ENCODE measurements around the gene TPPP.
"Not testable (repeated sequence)": the region's sequence is repeated elsewhere in the genome, so short reads cannot be mapped to it uniquely, and the experiment has no call there.

Gene TPPP

GRCh38 chr5:719379-719778 lies 26.2 kb upstream of the TPPP start:
- H3K9me3 ChIP-seq (ENCODE audit: control insufficient read depth, insufficient read depth, low read length) = not testable (repeated sequence)
- H3K27me3 ChIP-seq (ENCODE audit: control insufficient read depth, low read length) = peaks cover 13% of the 10 kb centered on the region

GRCh38 chr5:717143-717542 lies 24.0 kb upstream of the TPPP start:
- TF ChIP-seq, protein P1, sequence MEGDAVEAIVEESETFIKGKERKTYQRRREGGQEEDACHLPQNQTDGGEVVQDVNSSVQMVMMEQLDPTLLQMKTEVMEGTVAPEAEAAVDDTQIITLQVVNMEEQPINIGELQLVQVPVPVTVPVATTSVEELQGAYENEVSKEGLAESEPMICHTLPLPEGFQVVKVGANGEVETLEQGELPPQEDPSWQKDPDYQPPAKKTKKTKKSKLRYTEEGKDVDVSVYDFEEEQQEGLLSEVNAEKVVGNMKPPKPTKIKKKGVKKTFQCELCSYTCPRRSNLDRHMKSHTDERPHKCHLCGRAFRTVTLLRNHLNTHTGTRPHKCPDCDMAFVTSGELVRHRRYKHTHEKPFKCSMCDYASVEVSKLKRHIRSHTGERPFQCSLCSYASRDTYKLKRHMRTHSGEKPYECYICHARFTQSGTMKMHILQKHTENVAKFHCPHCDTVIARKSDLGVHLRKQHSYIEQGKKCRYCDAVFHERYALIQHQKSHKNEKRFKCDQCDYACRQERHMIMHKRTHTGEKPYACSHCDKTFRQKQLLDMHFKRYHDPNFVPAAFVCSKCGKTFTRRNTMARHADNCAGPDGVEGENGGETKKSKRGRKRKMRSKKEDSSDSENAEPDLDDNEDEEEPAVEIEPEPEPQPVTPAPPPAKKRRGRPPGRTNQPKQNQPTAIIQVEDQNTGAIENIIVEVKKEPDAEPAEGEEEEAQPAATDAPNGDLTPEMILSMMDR (IDR thresholded peaks at IDR 0.05; ENCODE audit: low read depth, low read length, poor library complexity, severe bottlenecking) = no peak
- TF ChIP-seq EZH2phosphoT487 (IDR thresholded peaks at IDR 0.05; ENCODE audit: borderline replicate concordance, low read length) = no peak
- Histone ChIP-seq H3K36me3 (ENCODE audit: control insufficient read depth, low read length) (no peaks in the 10 kb centered on the region), H3K27me3 (ENCODE audit: control insufficient read depth, low read length) (peaks cover 13% of the 10 kb centered on the region), H3K9me2 (replicated peaks; ENCODE audit: control insufficient read depth, low read length) (no peaks in the 10 kb centered on the region), H3K4me3 (ENCODE audit: low read length) (no peak overlapping the region), H3K79me2 (ENCODE audit: control insufficient read depth, low read length) (no peaks in the 10 kb centered on the region), H3F3A (ENCODE audit: control insufficient read depth, insufficient read depth) (no peaks in the 10 kb centered on the region), H3K27ac (ENCODE audit: low read depth, low read length) (no peak overlapping the region), H3K4me1 (ENCODE audit: control insufficient read depth, low read length) (no peaks in the 10 kb centered on the region), H4K20me1 (ENCODE audit: control insufficient read depth, insufficient read depth, low read depth, low read length) (no peaks in the 10 kb centered on the region), H3K9me3 (ENCODE audit: control insufficient read depth, insufficient read depth, low read length) (peaks cover 2% of the 10 kb centered on the region), H3K4me2 (ENCODE audit: low read length) (no peak overlapping the region)

More at GRCh38 chr5:719379-719778, 26.2 kb upstream of the TPPP start:
- H3K79me2 ChIP-seq (ENCODE audit: control insufficient read depth, low read length); H3F3A ChIP-seq (ENCODE audit: control insufficient read depth, insufficient read depth); H3K36me3 ChIP-seq (ENCODE audit: control insufficient read depth, low read length); H3K4me2 ChIP-seq (ENCODE audit: low read length); H4K20me1 ChIP-seq (ENCODE audit: control insufficient read depth, insufficient read depth, low read depth, low read length); H3K4me3 ChIP-seq (ENCODE audit: low read length); H3K4me1 ChIP-seq (ENCODE audit: control insufficient read depth, low read length); H3K9me2 ChIP-seq (replicated peaks; ENCODE audit: control insufficient read depth, low read length); H3K27ac ChIP-seq (ENCODE audit: low read depth, low read length): not testable (repeated sequence)

DNA sequence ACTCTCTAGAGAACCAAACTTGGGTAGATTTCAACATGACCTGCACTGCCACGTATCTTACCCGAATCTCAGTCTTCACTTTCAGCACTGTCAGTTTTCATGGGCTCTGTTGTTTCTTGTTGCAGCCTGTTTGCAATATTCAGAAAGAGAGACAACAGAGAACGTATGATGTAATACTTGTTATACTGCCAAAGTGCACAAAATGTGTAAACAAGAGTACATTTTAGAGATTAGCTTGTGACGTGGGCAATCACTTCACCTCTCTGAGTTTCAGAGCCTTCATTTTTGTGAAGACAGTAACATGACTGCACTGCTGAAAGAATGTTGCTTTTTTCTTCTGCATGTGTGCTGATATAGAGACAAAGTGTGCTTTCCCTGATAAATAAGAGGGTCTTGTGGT lies 23.6 kb upstream of the TPPP start:
- H3K79me2 ChIP-seq (ENCODE audit: control insufficient read depth, low read length); H3K9me3 ChIP-seq (ENCODE audit: control insufficient read depth, insufficient read depth, low read length); H3K4me3 ChIP-seq (ENCODE audit: low read length): not testable (repeated sequence)

DNA sequence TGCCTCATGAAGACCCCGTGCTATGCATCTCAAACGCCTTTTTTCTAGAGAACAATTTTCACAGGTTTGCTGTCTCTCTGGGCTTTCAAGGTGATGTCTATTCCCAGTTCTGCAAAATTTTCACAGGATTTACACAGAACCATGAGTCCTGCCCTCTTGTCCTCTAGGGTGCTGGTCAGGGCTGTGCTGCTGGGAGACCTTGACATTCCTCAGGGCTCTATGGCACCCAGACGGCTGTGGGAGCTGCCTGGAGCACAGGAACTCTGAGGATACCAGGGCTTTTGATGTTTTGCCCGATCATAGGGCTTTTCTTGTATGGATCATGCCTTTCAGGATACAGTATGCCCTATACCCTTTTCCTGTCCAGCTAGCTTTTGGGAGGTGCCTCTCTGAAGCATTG lies 22.5 kb upstream of the TPPP start:
- not testable (repeated sequence) for H3K4me2 ChIP-seq (ENCODE audit: low read length); H3K27ac ChIP-seq (ENCODE audit: low read depth, low read length); H3K9me3 ChIP-seq (ENCODE audit: control insufficient read depth, insufficient read depth, low read length)

More for the DNA sequence above, 23.6 kb upstream of the TPPP start:
- not testable (repeated sequence) for H3F3A ChIP-seq (ENCODE audit: control insufficient read depth, insufficient read depth); H3K27ac ChIP-seq (ENCODE audit: low read depth, low read length); H4K20me1 ChIP-seq (ENCODE audit: control insufficient read depth, insufficient read depth, low read depth, low read length); H3K4me2 ChIP-seq (ENCODE audit: low read length); H3K4me1 ChIP-seq (ENCODE audit: control insufficient read depth, low read length); H3K9me2 ChIP-seq (replicated peaks; ENCODE audit: control insufficient read depth, low read length); H3K36me3 ChIP-seq (ENCODE audit: control insufficient read depth, low read length)
- peaks cover 13% of the 10 kb centered on the region for H3K27me3 ChIP-seq (ENCODE audit: control insufficient read depth, low read length)

GRCh38 chr5:714215-715118 lies 21.3 kb upstream of the TPPP start:
- H4K20me1 ChIP-seq (ENCODE audit: control insufficient read depth, insufficient read depth, low read depth, low read length); H3K36me3 ChIP-seq (ENCODE audit: control insufficient read depth, low read length); H3K4me3 ChIP-seq (ENCODE audit: low read length); H3K4me1 ChIP-seq (ENCODE audit: control insufficient read depth, low read length); H3K27me3 ChIP-seq (ENCODE audit: control insufficient read depth, low read length); H3K27ac ChIP-seq (ENCODE audit: low read depth, low read length); H3K4me2 ChIP-seq (ENCODE audit: low read length); H3F3A ChIP-seq (ENCODE audit: control insufficient read depth, insufficient read depth); H3K9me3 ChIP-seq (ENCODE audit: control insufficient read depth, insufficient read depth, low read length); H3K9me2 ChIP-seq (replicated peaks; ENCODE audit: control insufficient read depth, low read length); H3K79me2 ChIP-seq (ENCODE audit: control insufficient read depth, low read length): not testable (repeated sequence)

More for the DNA sequence above, 22.5 kb upstream of the TPPP start:
- not testable (repeated sequence) for H3K79me2 ChIP-seq (ENCODE audit: control insufficient read depth, low read length); H3K36me3 ChIP-seq (ENCODE audit: control insufficient read depth, low read length); H3K4me3 ChIP-seq (ENCODE audit: low read length); H4K20me1 ChIP-seq (ENCODE audit: control insufficient read depth, insufficient read depth, low read depth, low read length); H3F3A ChIP-seq (ENCODE audit: control insufficient read depth, insufficient read depth); H3K4me1 ChIP-seq (ENCODE audit: control insufficient read depth, low read length); H3K9me2 ChIP-seq (replicated peaks; ENCODE audit: control insufficient read depth, low read length)
- H3K27me3 ChIP-seq (ENCODE audit: control insufficient read depth, low read length) = peaks cover 13% of the 10 kb centered on the region

- not testable (repeated sequence) for H3K9me3 ChIP-seq (ENCODE audit: control insufficient read depth, insufficient read depth, low read length); H4K20me1 ChIP-seq (ENCODE audit: control insufficient read depth, insufficient read depth, low read depth, low read length); H3K4me3 ChIP-seq (ENCODE audit: low read length); H3K27ac ChIP-seq (ENCODE audit: low read depth, low read length); H3K9me2 ChIP-seq (replicated peaks; ENCODE audit: control insufficient read depth, low read length); H3F3A ChIP-seq (ENCODE audit: control insufficient read depth, insufficient read depth); H3K4me1 ChIP-seq (ENCODE audit: control insufficient read depth, low read length); H3K27me3 ChIP-seq (ENCODE audit: control insufficient read depth, low read length); H3K36me3 ChIP-seq (ENCODE audit: control insufficient read depth, low read length); H3K4me2 ChIP-seq (ENCODE audit: low read length); H3K79me2 ChIP-seq (ENCODE audit: control insufficient read depth, low read length)
Measured at GRCh38 chr5:713686-714085, 20.5 kb upstream of the TPPP start.

- H4K20me1 ChIP-seq (ENCODE audit: control insufficient read depth, insufficient read depth, low read depth, low read length); H3K4me1 ChIP-seq (ENCODE audit: control insufficient read depth, low read length); H3K27me3 ChIP-seq (ENCODE audit: control insufficient read depth, low read length); H3K4me3 ChIP-seq (ENCODE audit: low read length); H3K36me3 ChIP-seq (ENCODE audit: control insufficient read depth, low read length); H3K79me2 ChIP-seq (ENCODE audit: control insufficient read depth, low read length); H3F3A ChIP-seq (ENCODE audit: control insufficient read depth, insufficient read depth); H3K9me3 ChIP-seq (ENCODE audit: control insufficient read depth, insufficient read depth, low read length); H3K9me2 ChIP-seq (replicated peaks; ENCODE audit: control insufficient read depth, low read length); H3K27ac ChIP-seq (ENCODE audit: low read depth, low read length); H3K4me2 ChIP-seq (ENCODE audit: low read length): not testable (repeated sequence)
Measured at GRCh38 chr5:708848-709517, 15.8 kb upstream of the TPPP start.

Measured in DOHH2 (cell line).